22Rv1 (cell line): ENCODE data around the gene QKI.

Source experiments
- H3K27ac ChIP-seq: fragments of 450-650 bp; 2 replicates; pipeline ENCODE4 v1.5.1; 2017
- ZFX ChIP-seq: fragments of 450-650 bp; IDR thresholded peaks from 2 replicates; pipeline ENCODE4 v1.6.1; 2017; ENCODE audit warnings: antibody characterized with exemption, borderline replicate concordance
- TF ChIP-seq, protein P1 (sequence below): fragments of 450-650 bp; IDR thresholded peaks from 2 replicates; pipeline ENCODE4 v1.5.1; 2017; ENCODE audit warnings: mild to moderate bottlenecking

Gene QKI

DNA sequence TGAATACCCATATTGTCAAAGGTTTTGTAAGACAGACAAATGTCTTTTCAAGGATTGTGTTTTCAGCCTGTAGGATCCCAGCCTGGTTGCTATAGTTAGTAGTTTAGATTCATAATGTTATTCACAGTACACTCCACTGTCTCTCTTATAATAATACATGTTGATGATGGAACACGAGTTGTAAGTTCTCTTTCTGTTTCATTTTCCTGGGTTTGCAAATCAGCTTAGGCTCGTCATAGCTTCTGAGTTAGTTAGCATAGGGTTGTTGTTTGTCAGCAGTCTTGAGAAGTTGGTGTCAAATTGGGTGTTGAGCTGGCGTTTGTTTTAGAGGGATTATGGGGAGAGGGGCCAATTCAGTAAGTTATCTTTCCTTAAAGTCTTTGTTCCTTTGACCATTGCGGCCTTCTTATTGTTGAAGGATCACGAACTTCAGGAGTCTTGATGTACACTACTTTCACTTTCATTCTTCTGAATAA, 45.8 kb downstream of the QKI start:
- TF ChIP-seq, protein P1, sequence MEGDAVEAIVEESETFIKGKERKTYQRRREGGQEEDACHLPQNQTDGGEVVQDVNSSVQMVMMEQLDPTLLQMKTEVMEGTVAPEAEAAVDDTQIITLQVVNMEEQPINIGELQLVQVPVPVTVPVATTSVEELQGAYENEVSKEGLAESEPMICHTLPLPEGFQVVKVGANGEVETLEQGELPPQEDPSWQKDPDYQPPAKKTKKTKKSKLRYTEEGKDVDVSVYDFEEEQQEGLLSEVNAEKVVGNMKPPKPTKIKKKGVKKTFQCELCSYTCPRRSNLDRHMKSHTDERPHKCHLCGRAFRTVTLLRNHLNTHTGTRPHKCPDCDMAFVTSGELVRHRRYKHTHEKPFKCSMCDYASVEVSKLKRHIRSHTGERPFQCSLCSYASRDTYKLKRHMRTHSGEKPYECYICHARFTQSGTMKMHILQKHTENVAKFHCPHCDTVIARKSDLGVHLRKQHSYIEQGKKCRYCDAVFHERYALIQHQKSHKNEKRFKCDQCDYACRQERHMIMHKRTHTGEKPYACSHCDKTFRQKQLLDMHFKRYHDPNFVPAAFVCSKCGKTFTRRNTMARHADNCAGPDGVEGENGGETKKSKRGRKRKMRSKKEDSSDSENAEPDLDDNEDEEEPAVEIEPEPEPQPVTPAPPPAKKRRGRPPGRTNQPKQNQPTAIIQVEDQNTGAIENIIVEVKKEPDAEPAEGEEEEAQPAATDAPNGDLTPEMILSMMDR: no peak
- TF ChIP-seq ZFX: no peak
- H3K27ac ChIP-seq: no peak overlapping the region

DNA sequence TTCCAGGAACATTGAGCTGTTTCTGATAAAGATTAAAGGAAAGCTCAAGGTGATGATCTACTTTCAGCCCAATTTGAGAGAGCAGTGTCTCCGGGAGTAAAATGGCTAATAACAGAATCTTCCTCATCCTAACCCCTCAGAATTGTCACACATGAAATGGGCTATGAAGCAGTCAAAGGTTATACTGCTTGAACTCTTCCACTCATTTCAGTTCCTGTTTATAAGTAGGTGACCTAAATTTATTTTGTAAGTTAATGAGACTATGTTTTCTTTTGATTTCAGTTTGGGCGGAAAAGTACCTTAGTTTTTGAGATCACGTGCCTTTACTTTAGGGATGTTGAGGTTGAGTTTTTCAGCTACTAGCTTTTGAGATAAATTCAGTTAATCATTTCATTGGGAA, 47.2 kb downstream of the QKI start:
- no peak overlapping the region for H3K27ac ChIP-seq
- TF ChIP-seq ZFX: no peak
- TF ChIP-seq, protein P1: no peak

DNA sequence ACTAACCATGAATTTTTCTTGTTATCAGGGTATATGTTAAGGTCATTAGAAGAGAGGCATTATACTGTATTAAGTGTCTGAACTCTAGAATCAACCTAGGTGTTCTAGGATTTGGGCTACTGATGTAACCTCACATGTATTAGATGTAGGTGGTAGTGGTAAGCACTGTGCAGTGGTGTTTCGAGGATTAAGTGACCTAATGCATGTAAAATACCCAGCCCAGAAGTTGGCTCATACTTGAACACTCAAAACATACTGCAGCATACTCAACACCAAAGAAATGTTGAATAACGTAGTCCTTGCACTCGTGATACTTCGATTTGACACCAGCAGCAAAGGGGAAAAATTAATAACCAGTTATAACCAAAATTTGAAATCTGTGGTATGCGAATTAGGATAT, 48.7 kb downstream of the QKI start:
- H3K27ac ChIP-seq: no peak overlapping the region

DNA sequence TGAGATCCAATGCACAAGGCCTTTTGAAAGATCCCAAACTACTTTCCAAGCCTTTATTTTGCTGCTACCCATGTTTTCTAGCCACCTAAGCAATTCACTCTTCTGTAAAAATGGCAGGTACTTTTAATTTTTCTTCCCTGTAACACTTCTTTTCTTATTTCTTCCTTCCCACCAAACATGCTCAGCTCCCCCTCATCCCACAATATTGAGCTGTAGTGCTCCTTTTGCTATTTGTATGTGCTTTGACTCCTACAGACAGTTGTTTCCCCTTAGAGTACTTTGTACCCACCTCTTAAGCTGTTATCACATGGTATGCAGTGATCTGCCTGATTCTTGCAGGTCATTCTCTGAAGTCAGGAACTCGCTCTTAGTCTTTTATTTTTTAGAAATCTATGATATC, 49.3 kb downstream of the QKI start:
- TF ChIP-seq, protein P1: no peak
- no peak for TF ChIP-seq ZFX
- H3K27ac ChIP-seq: no peak overlapping the region

More for the DNA sequence above, 48.7 kb downstream of the QKI start:
- TF ChIP-seq, protein P1: no peak
- TF ChIP-seq ZFX: no peak

DNA sequence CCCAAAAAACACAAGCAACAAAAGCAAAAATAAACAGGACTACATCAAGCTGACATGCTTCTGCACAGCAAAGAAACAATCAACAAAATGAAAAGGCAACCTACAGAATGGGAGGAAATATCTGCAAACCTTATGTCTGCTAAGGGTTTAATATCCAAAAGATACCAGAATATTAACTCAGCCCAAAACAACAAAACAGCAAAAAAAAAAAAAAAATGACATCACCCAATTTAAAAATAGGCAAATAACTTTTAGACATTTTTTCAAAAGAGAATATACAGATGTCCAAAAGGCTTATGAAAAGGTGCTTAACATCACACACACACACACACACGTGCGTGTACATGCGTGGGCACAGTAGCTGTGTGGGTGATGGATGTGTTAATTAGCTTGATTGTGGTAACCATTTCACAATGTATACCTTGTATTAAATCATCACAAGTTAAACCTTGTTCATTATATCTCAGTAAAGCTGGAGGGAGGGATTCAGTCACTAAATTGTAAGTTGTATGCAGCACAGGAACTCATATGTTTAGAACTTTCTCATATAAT, 52.4 kb downstream of the QKI start:
- TF ChIP-seq ZFX: no peak
- TF ChIP-seq, protein P1: no peak
- no peak overlapping the region for H3K27ac ChIP-seq

DNA sequence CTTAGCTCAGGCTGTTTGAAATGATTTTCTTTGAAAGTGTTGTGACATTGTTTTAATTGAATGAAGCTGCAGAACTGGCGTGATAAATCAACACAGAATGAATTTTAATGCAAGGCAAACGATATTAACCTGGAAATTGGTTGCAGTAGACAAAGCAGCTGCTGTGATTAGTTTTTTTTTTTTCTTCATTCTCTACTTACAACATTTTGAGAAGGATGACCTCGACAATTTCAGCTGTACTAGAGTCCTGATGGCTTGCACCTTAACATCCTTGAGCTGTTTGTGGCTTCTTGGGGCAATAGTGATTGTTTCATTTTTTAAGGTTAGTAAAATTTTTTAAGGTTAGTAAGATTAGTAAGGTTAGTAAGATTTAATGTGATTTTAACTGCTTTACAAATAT, 54.2 kb downstream of the QKI start:
- TF ChIP-seq ZFX: no peak
- TF ChIP-seq, protein P1: no peak
- no peak overlapping the region for H3K27ac ChIP-seq

DNA sequence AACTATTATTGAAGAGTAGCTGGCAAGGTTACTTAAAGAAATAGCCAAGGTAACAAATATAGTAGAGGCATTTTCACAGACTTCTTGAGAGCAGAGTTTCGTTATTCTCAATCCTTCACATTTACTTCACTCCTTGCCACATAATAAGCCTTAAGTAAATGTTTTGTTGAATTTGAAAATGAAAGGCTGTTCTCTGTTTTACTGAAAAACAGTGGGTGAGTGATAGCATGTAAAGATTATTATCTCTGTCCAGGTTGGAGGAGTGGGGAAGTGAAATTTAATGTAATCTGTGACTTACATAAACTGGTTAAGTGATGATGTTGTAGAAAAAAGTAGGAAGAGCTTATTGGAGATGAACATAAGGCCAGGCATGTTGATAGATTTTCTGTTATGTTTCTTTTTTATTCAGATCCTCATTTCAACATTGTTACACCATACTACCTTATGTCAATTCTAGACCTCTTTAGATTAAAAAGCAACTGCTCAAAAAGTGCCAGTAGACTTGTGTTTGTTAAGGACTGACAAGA, 55.0 kb downstream of the QKI start:
- no peak overlapping the region for H3K27ac ChIP-seq
- TF ChIP-seq, protein P1: no peak
- no peak for TF ChIP-seq ZFX
